ENCODE data around the gene ALDH3B2.

Gene ALDH3B2

GRCh38 chr11:67615728-67616430 is 58.5 kb downstream of the ALDH3B2 start:
- DNase-seq (ENCODE audit: low spot score) = no peak

GRCh38 chr11:67614730-67615714 is 59.4 kb downstream of the ALDH3B2 start:
- peak; percentile 47 for DNase-seq (ENCODE audit: low spot score)

GRCh38 chr11:67613960-67614715 is 60.3 kb downstream of the ALDH3B2 start:
- DNase-seq (ENCODE audit: low spot score) = peak; percentile 51

GRCh38 chr11:67613313-67613959 is 61.0 kb downstream of the ALDH3B2 start:
- DNase-seq (ENCODE audit: low spot score) = no peak

- no peak for DNase-seq (ENCODE audit: low spot score)
Observed at GRCh38 chr11:67612751-67613150, 61.7 kb downstream of the ALDH3B2 start.

Small RNA genes lying within 50 kb of the gene (small RNA-seq; reads per million reads assigned to genes)
- 0.10 to 1.4 reads per million in 2 experiments for gene RPL37P2
